Measurements from ENCODE around the gene ATP6V0A1. TPM values are rescaled to one million over a fixed set of nuclear protein-coding genes. Genes with fewer than 3 reads are reported as not detected.

ATP6V0A1 gene
- total RNA-seq, 1 experiment from 2014 or later, result 54.6 TPM

GRCh38 chr17:42460371-42460770, 1.7 kb downstream of the ATP6V0A1 start:
- ChIA-PET CTCF (no interaction called here), POLR2A (ENCODE audit: low non-redundant PET) (interaction anchor here (0.6 kb wide), 1 partner anchor 1547 kb away, joined by 10 read pairs; no protein-coding TSS in a partner anchor)
- BruUV-seq (replicated peaks), result no TSS peak
- intact Hi-C loops (cut with micrococcal nuclease; ENCODE audit: unreplicated experiment), result no loop called here
- Histone ChIP-seq H3K27ac (ENCODE audit: low read depth, low read length, poor library complexity, severe bottlenecking) (peak overlapping the region; percentile 30), H3K27me3 (replicated peaks; ENCODE audit: insufficient read depth, low read depth, low read length, poor library complexity) (no peaks in the 10 kb centered on the region), H3K4me1 (ENCODE audit: insufficient read depth, low read length, poor library complexity, severe bottlenecking) (peaks cover 17% of the 10 kb centered on the region), H3K4me3 (ENCODE audit: low read depth, low read length, poor library complexity, severe bottlenecking) (peak overlapping the region; percentile 59), H3K36me3 (ENCODE audit: insufficient read depth, low read length, poor library complexity, severe bottlenecking) (peaks cover 4% of the 10 kb centered on the region), H3K9me3 (ENCODE audit: low read depth, low read length, poor library complexity, severe bottlenecking) (no peaks in the 10 kb centered on the region)
- no peak for DNase-seq (ENCODE audit: low spot score)
- no peak for TF ChIP-seq EZH2 (IDR thresholded peaks at IDR 0.05; ENCODE audit: borderline replicate concordance, low read depth, low read length, poor library complexity, severe bottlenecking)
- TF ChIP-seq CTCF (conservative IDR thresholded peaks at IDR 0.05; ENCODE audit: low read depth, low read length), result no peak

GRCh38 chr17:42463976-42464400, 5.3 kb downstream of the ATP6V0A1 start:
- Histone ChIP-seq H3K27me3 (replicated peaks; ENCODE audit: insufficient read depth, low read depth, low read length, poor library complexity) (no peaks in the 10 kb centered on the region), H3K36me3 (ENCODE audit: insufficient read depth, low read length, poor library complexity, severe bottlenecking) (peaks cover 4% of the 10 kb centered on the region), H3K4me1 (ENCODE audit: insufficient read depth, low read length, poor library complexity, severe bottlenecking) (peaks cover 5% of the 10 kb centered on the region), H3K4me3 (ENCODE audit: low read depth, low read length, poor library complexity, severe bottlenecking) (no peak overlapping the region), H3K9me3 (ENCODE audit: low read depth, low read length, poor library complexity, severe bottlenecking) (no peaks in the 10 kb centered on the region), H3K27ac (ENCODE audit: low read depth, low read length, poor library complexity, severe bottlenecking) (no peak overlapping the region)
- no peak for DNase-seq (ENCODE audit: low spot score)
- CTCF ChIA-PET, result no interaction called here
- no TSS peak for BruUV-seq (replicated peaks)
- POLR2A ChIA-PET (ENCODE audit: low non-redundant PET), result no interaction called here
- TF ChIP-seq EZH2 (IDR thresholded peaks at IDR 0.05; ENCODE audit: borderline replicate concordance, low read depth, low read length, poor library complexity, severe bottlenecking) (no peak), CTCF (conservative IDR thresholded peaks at IDR 0.05; ENCODE audit: low read depth, low read length) (no peak)
- intact Hi-C loops (cut with micrococcal nuclease; ENCODE audit: unreplicated experiment), result no loop called here

GRCh38 chr17:42467889-42468288, 9.2 kb downstream of the ATP6V0A1 start:
- Histone ChIP-seq H3K36me3 (ENCODE audit: insufficient read depth, low read length, poor library complexity, severe bottlenecking) (no peaks in the 10 kb centered on the region), H3K9me3 (ENCODE audit: low read depth, low read length, poor library complexity, severe bottlenecking) (no peaks in the 10 kb centered on the region), H3K27me3 (replicated peaks; ENCODE audit: insufficient read depth, low read depth, low read length, poor library complexity) (no peaks in the 10 kb centered on the region), H3K27ac (ENCODE audit: low read depth, low read length, poor library complexity, severe bottlenecking) (no peak overlapping the region), H3K4me3 (ENCODE audit: low read depth, low read length, poor library complexity, severe bottlenecking) (no peak overlapping the region), H3K4me1 (ENCODE audit: insufficient read depth, low read length, poor library complexity, severe bottlenecking) (no peaks in the 10 kb centered on the region)
- no TSS peak for BruUV-seq (replicated peaks)
- intact Hi-C loops (cut with micrococcal nuclease; ENCODE audit: unreplicated experiment), result no loop called here
- TF ChIP-seq EZH2 (IDR thresholded peaks at IDR 0.05; ENCODE audit: borderline replicate concordance, low read depth, low read length, poor library complexity, severe bottlenecking) (no peak), CTCF (conservative IDR thresholded peaks at IDR 0.05; ENCODE audit: low read depth, low read length) (no peak)
- ChIA-PET CTCF (no interaction called here), POLR2A (ENCODE audit: low non-redundant PET) (no interaction called here)
- no peak for DNase-seq (ENCODE audit: low spot score)
